Right lobe of liver (tissue), 6 donors: ENCODE results near the gene LCTL. TPM values are rescaled to one million over a fixed set of nuclear protein-coding genes. Genes with fewer than 3 reads are reported as not detected.
A peak's percentile ranks its signal among the peaks of the same experiment; 100 is the strongest.

Source experiments
- ATAC-seq, 4 donors: fragments of 200-7000 bp; cut with Tn5 transposase; one replicate each; pipeline ENCODE4 v1.9.1; 2020; ENCODE audit warnings: mild to moderate bottlenecking in 4 of 4, moderate library complexity in 4 of 4
- DNase-seq, 3 donors: peaks; one replicate each; pipeline ENCODE4 v3.0.0-alpha.2; 2020
- H3K27ac ChIP-seq, 3 donors: fragments of 200-600 bp; one replicate each; pipeline ENCODE4 v1.8.0; 2022
- H3K27me3 ChIP-seq, 2 donors: fragments of 200-600 bp; one replicate each; pipeline ENCODE4 v1.8.0; 2022
- H3K36me3 ChIP-seq, 4 donors: fragments of 200-600 bp; sonication (generic) in 1 of 4; one replicate each; pipeline versions ENCODE4 v1.5.1 to v1.8.0; 2017 to 2022; ENCODE audit warnings: control low read depth in 1 of 4
- H3K4me1 ChIP-seq, 4 donors: fragments of 200-600 bp; sonication (generic) in 1 of 4; one replicate each; pipeline versions ENCODE4 v1.5.1 to v1.8.0; 2017 to 2022; ENCODE audit warnings: control low read depth in 1 of 4
- H3K4me3 ChIP-seq, 3 donors: fragments of 200-600 bp; one replicate each; pipeline ENCODE4 v1.8.0; 2022
- H3K9me3 ChIP-seq, 4 donors: fragments of 200-600 bp; sonication (generic) in 1 of 4; one replicate each; pipeline versions ENCODE4 v1.5.1 to v1.8.0; 2017 to 2022; ENCODE audit warnings: control low read depth in 1 of 4
- CTCF ChIP-seq, 4 donors: fragments of 200-600 bp in 3 of 4; fragments of 450-650 bp in 1 of 4; IDR thresholded peaks; one replicate each; pipeline versions ENCODE4 v1.5.1 to v1.8.0; 2016 to 2022; ENCODE audit warnings: antibody characterized with exemption in 4 of 4, mild to moderate bottlenecking in 2 of 4
- POLR2A ChIP-seq: fragments of 450-650 bp; IDR thresholded peaks from one replicate; pipeline ENCODE4 v1.6.1; 2017; ENCODE audit warnings: antibody characterized with exemption, mild to moderate bottlenecking
- WGBS: methylation state at CpG from one replicate; pipeline ENCODE4 v1.1.6; 2018; ENCODE audit warnings: low coverage, low lambda C conversion rate; ENCODE audit not compliant: insufficient coverage; ENCODE audit errors: missing lambda C conversion rate; 5-methylcytosine and 5-hydroxymethylcytosine counted together
- intact Hi-C, 2 donors: fragments of 100-400 bp; cut with DNase I; formaldehyde crosslinking; loops; one replicate each; pipeline versions ENCODE4 v1.11.2 to v1.14.1; 2022
- total RNA-seq, 6 experiments: library from RNA; depleted of rRNA in 2 of 6; stranded (reverse); fragments of >200 nt in 2 of 6; fragmentation: NEBNext Ultra II Directional in 3 of 6; extraction: Animal tissue kit (Norgen Biotek cat#: 25700) in 3 of 6; gene quantifications; one replicate each; pipeline versions ENCODE4 v1.1.0 to v1.2.4, GENCODE V29; 2016 to 2023
- donor health status: DM: no; HTN: yes; CAD: no.
- donor health status: DM: no; HTN: no; CAD: no.
- donor health status: DM: no; HTN: no; CAD: no.
- donor health status: DM: no; HTN: yes; CAD: no.
- donor health status: DM: no; HTN: yes; CAD: no.

The LCTL gene
- total RNA-seq, 6 experiments from 2014 or later: not detected

GRCh38 chr15:66572146-66572545 is 6.3 kb upstream of the LCTL start:
- DNase-seq (peak in 2 of 3 donors; percentile 14 to 17), ATAC-seq (no peak)
- no peaks in the 10 kb centered on the region for H3K36me3 ChIP-seq
- intact Hi-C loops: no loop called here
- no peak overlapping the region for H3K27ac ChIP-seq
- no peaks in the 10 kb centered on the region for H3K27me3 ChIP-seq
- H3K9me3 ChIP-seq: no peaks in the 10 kb centered on the region
- no peaks in the 10 kb centered on the region for H3K4me1 ChIP-seq
- no peak overlapping the region for H3K4me3 ChIP-seq
- WGBS: 93% methylated on average over 3 of the region's 4 CpGs
- TF ChIP-seq CTCF (IDR thresholded peaks at IDR 0.05) (no peak), POLR2A (no peak)

GRCh38 chr15:66570842-66571478 is 5.2 kb upstream of the LCTL start:
- H3K4me3 ChIP-seq: no peak overlapping the region
- peak in 2 of 3 donors; percentile 23 to 27 for DNase-seq
- WGBS: 50% methylated on average over 2 of the region's 6 CpGs
- H3K4me1 ChIP-seq: no peaks in the 10 kb centered on the region
- ATAC-seq: no peak
- intact Hi-C loops: no loop called here
- TF ChIP-seq POLR2A: no peak
- no peak for TF ChIP-seq CTCF (IDR thresholded peaks at IDR 0.05)
- no peak overlapping the region for H3K27ac ChIP-seq
- H3K9me3 ChIP-seq: no peaks in the 10 kb centered on the region
- no peaks in the 10 kb centered on the region for H3K27me3 ChIP-seq
- no peaks in the 10 kb centered on the region for H3K36me3 ChIP-seq

GRCh38 chr15:66570327-66570726 is 4.5 kb upstream of the LCTL start:
- TF ChIP-seq CTCF (IDR thresholded peaks at IDR 0.05) (no peak), POLR2A (no peak)
- no peaks in the 10 kb centered on the region for H3K4me1 ChIP-seq
- no peak for ATAC-seq
- H3K9me3 ChIP-seq: no peaks in the 10 kb centered on the region
- H3K4me3 ChIP-seq: no peak overlapping the region
- H3K36me3 ChIP-seq: no peaks in the 10 kb centered on the region
- WGBS: 57% methylated on average over 1 of the region's 3 CpGs
- intact Hi-C loops: no loop called here
- no peaks in the 10 kb centered on the region for H3K27me3 ChIP-seq
- no peak overlapping the region for H3K27ac ChIP-seq
- peak in 2 of 3 donors; percentile 20 to 38 for DNase-seq

GRCh38 chr15:66569461-66570137 is 3.8 kb upstream of the LCTL start:
- DNase-seq (peak in 2 of 3 donors; percentile 24 to 30), ATAC-seq (no peak)
- WGBS: 71% methylated on average over 5 of the region's 9 CpGs
- no peaks in the 10 kb centered on the region for H3K4me1 ChIP-seq
- TF ChIP-seq POLR2A (no peak), CTCF (IDR thresholded peaks at IDR 0.05) (no peak)
- no peaks in the 10 kb centered on the region for H3K27me3 ChIP-seq
- H3K4me3 ChIP-seq: no peak overlapping the region
- H3K9me3 ChIP-seq: no peaks in the 10 kb centered on the region
- intact Hi-C loops: no loop called here
- no peaks in the 10 kb centered on the region for H3K36me3 ChIP-seq
- no peak overlapping the region for H3K27ac ChIP-seq
